Parathyroid adenoma (tissue), 2 donors: ENCODE measurements around the gene SPOCK1.

ENCODE experiments used
- H2AFZ ChIP-seq: fragments of 300-600 bp; sonication (generic); one replicate; pipeline ENCODE4 v1.7.0; 2017; ENCODE audit warnings: antibody characterized with exemption, mild to moderate bottlenecking
- H3K27ac ChIP-seq: fragments of 300-600 bp; sonication (generic); one replicate; pipeline ENCODE4 v1.7.0; 2017
- H3K27me3 ChIP-seq: fragments of 300-600 bp; sonication (generic); one replicate; pipeline ENCODE4 v1.7.0; 2017; ENCODE audit warnings: low read length; ENCODE audit not compliant: control insufficient read depth, insufficient read depth
- H3K36me3 ChIP-seq: fragments of 300-600 bp; sonication (generic); one replicate; pipeline ENCODE4 v1.7.0; 2017; ENCODE audit warnings: low read length; ENCODE audit not compliant: control insufficient read depth, insufficient read depth
- H3K4me1 ChIP-seq: fragments of 300-600 bp; sonication (generic); one replicate; pipeline ENCODE4 v1.7.0; 2017; ENCODE audit warnings: control low read depth
- H3K4me2 ChIP-seq: fragments of 300-600 bp; sonication (generic); one replicate; pipeline ENCODE4 v1.7.0; 2017; ENCODE audit warnings: low read length
- H3K4me3 ChIP-seq: fragments of 300-600 bp; sonication (generic); one replicate; pipeline ENCODE4 v1.7.0; 2017; ENCODE audit warnings: low read depth, low read length
- H3K79me2 ChIP-seq: fragments of 300-600 bp; sonication (generic); one replicate; pipeline ENCODE4 v1.7.0; 2017; ENCODE audit warnings: control low read depth
- H3K9ac ChIP-seq: fragments of 300-600 bp; sonication (generic); one replicate; pipeline ENCODE4 v1.7.0; 2017; ENCODE audit warnings: mild to moderate bottlenecking
- H3K9me3 ChIP-seq: fragments of 300-600 bp; sonication (generic); one replicate; pipeline ENCODE4 v1.7.0; 2017; ENCODE audit warnings: low read length; ENCODE audit not compliant: control insufficient read depth
- CTCF ChIP-seq: fragments of 300-600 bp; sonication (generic); IDR thresholded peaks from one replicate; pipeline ENCODE4 v1.7.0; 2017; ENCODE audit warnings: antibody characterized with exemption, mild to moderate bottlenecking
- donor health status: primary hyperparathyroidism.

SPOCK1 gene

GRCh38 chr5:137370096-137371071 lies 128.7 kb downstream of the SPOCK1 start:
- Histone ChIP-seq H3K9me3 (no peaks in the 10 kb centered on the region), H3K9ac (no peak overlapping the region), H3K36me3 (no peaks in the 10 kb centered on the region), H3K79me2 (no peaks in the 10 kb centered on the region), H2AFZ (no peak overlapping the region), H3K27ac (no peak overlapping the region), H3K4me2 (no peak overlapping the region), H3K27me3 (no peaks in the 10 kb centered on the region), H3K4me3 (no peak overlapping the region), H3K4me1 (no peaks in the 10 kb centered on the region)
- TF ChIP-seq CTCF, result no peak

- Histone ChIP-seq H3K27ac (no peak overlapping the region), H2AFZ (no peak overlapping the region)
Measured at GRCh38 chr5:137368651-137369050, 130.5 kb downstream of the SPOCK1 start.

GRCh38 chr5:137367951-137368350 lies 131.2 kb downstream of the SPOCK1 start:
- H3K9me3 ChIP-seq, result no peaks in the 10 kb centered on the region
- no peak overlapping the region for H3K27ac ChIP-seq
- H3K4me2 ChIP-seq, result no peak overlapping the region
- no peak overlapping the region for H3K9ac ChIP-seq
- TF ChIP-seq CTCF, result no peak
- no peaks in the 10 kb centered on the region for H3K79me2 ChIP-seq
- no peaks in the 10 kb centered on the region for H3K27me3 ChIP-seq
- H3K4me1 ChIP-seq, result no peaks in the 10 kb centered on the region
- H3K4me3 ChIP-seq, result no peak overlapping the region
- no peaks in the 10 kb centered on the region for H3K36me3 ChIP-seq
- no peak overlapping the region for H2AFZ ChIP-seq

More at GRCh38 chr5:137368651-137369050, 130.5 kb downstream of the SPOCK1 start:
- no peaks in the 10 kb centered on the region for H3K4me1 ChIP-seq
- no peak overlapping the region for H3K9ac ChIP-seq
- TF ChIP-seq CTCF, result no peak
- H3K27me3 ChIP-seq, result no peaks in the 10 kb centered on the region
- no peak overlapping the region for H3K4me2 ChIP-seq
- no peaks in the 10 kb centered on the region for H3K79me2 ChIP-seq
- H3K9me3 ChIP-seq, result no peaks in the 10 kb centered on the region
- H3K4me3 ChIP-seq, result no peak overlapping the region
- no peaks in the 10 kb centered on the region for H3K36me3 ChIP-seq

GRCh38 chr5:137366526-137366925 lies 132.6 kb downstream of the SPOCK1 start:
- Histone ChIP-seq H3K4me3 (no peak overlapping the region), H3K4me1 (no peaks in the 10 kb centered on the region), H3K27ac (no peak overlapping the region), H3K27me3 (no peaks in the 10 kb centered on the region), H3K79me2 (no peaks in the 10 kb centered on the region), H3K9ac (no peak overlapping the region), H2AFZ (no peak overlapping the region), H3K36me3 (no peaks in the 10 kb centered on the region), H3K9me3 (no peaks in the 10 kb centered on the region), H3K4me2 (no peak overlapping the region)
- no peak for TF ChIP-seq CTCF
